Measurements from ENCODE around the gene PSG3. TPM values are rescaled to one million over a fixed set of nuclear protein-coding genes. Genes with fewer than 3 reads are reported as not detected.
A peak's percentile ranks its signal among the peaks of the same experiment; 100 is the strongest.
"Not testable (repeated sequence)": the region's sequence is repeated elsewhere in the genome, so short reads cannot be mapped to it uniquely, and the experiment has no call there.

PSG3 gene
- total RNA-seq, 5 donors from 2014 or later (not counting 1 experiment from before 2014, with no cell fraction given): not detected

GRCh38 chr19:42710986-42711385 lies 29.3 kb downstream of the PSG3 start:
- H3K4me3 Mint-ChIP-seq; POLR2A ChIA-PET; H3K4me3 ChIP-seq (ENCODE audit: control insufficient read depth in 1 of 2, extremely low read depth in 1 of 2, low read length in 1 of 2); CTCF ChIA-PET; H3K36me3 ChIP-seq (ENCODE audit: control insufficient read depth in 2 of 2, extremely low read depth in 1 of 2, insufficient read depth in 1 of 2, low read length in 1 of 2); H3K27ac ChIP-seq (ENCODE audit: low read length); DNase-seq; H3K4me1 Mint-ChIP-seq; H3K9me3 ChIP-seq; ATAC-seq (replicated peaks in 1 of 4); H3K4me1 ChIP-seq (ENCODE audit: control insufficient read depth in 1 of 2, extremely low read depth in 1 of 2, insufficient read depth in 2 of 2, low read length in 2 of 2); H3K36me3 Mint-ChIP-seq; H3K27ac Mint-ChIP-seq; H3K27me3 ChIP-seq (replicated peaks in 1 of 2; ENCODE audit: control insufficient read depth in 2 of 2, extremely low read depth in 1 of 2, insufficient read depth in 2 of 2, low read length in 1 of 2): not testable (repeated sequence)
- Mint-ChIP-seq H3K9me3 (peaks cover 1 to 27% (median 3%) of the 10 kb centered on the region in 3 donors), H3K27me3 (peaks cover 32 to 52% of the 10 kb centered on the region in 2 donors)
- no CpG with 5 or more reads among the region's 1 CpG for WGBS (ENCODE audit: insufficient coverage)

GRCh38 chr19:42697884-42698283 lies 42.4 kb downstream of the PSG3 start:
- Mint-ChIP-seq H3K9me3 (peaks cover 0 to 2% (median 0%) of the 10 kb centered on the region in 3 donors), H3K4me3 (no peak overlapping the region), H3K36me3 (no peaks in the 10 kb centered on the region), H3K4me1 (no peaks in the 10 kb centered on the region), H3K27ac (no peak overlapping the region), H3K27me3 (peaks cover 48 to 53% of the 10 kb centered on the region in 2 donors)
- Histone ChIP-seq H3K9me3 (no peaks in the 10 kb centered on the region), H3K4me3 (ENCODE audit: control insufficient read depth in 1 of 2, extremely low read depth in 1 of 2, low read length in 1 of 2) (no peak overlapping the region), H3K27ac (ENCODE audit: low read length) (no peak overlapping the region), H3K27me3 (replicated peaks in 1 of 2; ENCODE audit: control insufficient read depth in 2 of 2, extremely low read depth in 1 of 2, insufficient read depth in 2 of 2, low read length in 1 of 2) (peaks cover 4 to 13% of the 10 kb centered on the region in 2 experiments), H3K4me1 (ENCODE audit: control insufficient read depth in 1 of 2, extremely low read depth in 1 of 2, insufficient read depth in 2 of 2, low read length in 2 of 2) (no peaks in the 10 kb centered on the region), H3K36me3 (ENCODE audit: control insufficient read depth in 2 of 2, extremely low read depth in 1 of 2, insufficient read depth in 1 of 2, low read length in 1 of 2) (no peaks in the 10 kb centered on the region)
- ChIA-PET POLR2A (no interaction called here), CTCF (no interaction called here)
- 25% methylated on average over 7 of the region's 22 CpGs for WGBS (ENCODE audit: insufficient coverage)
- ATAC-seq (replicated peaks in 1 of 4) (no peak), DNase-seq (no peak)

- Mint-ChIP-seq H3K4me3 (no peak overlapping the region), H3K36me3 (no peaks in the 10 kb centered on the region), H3K9me3 (peaks cover 0 to 3% (median 2%) of the 10 kb centered on the region in 3 donors), H3K27me3 (peaks cover 58 to 65% of the 10 kb centered on the region in 2 donors), H3K27ac (no peak overlapping the region), H3K4me1 (no peaks in the 10 kb centered on the region)
- no peaks in the 10 kb centered on the region for H3K36me3 ChIP-seq (ENCODE audit: control insufficient read depth in 2 of 2, extremely low read depth in 1 of 2, insufficient read depth in 1 of 2, low read length in 1 of 2)
- no peaks in the 10 kb centered on the region for H3K9me3 ChIP-seq
- H3K27ac ChIP-seq (ENCODE audit: low read length): no peak overlapping the region
- no peaks in the 10 kb centered on the region for H3K4me1 ChIP-seq (ENCODE audit: control insufficient read depth in 1 of 2, extremely low read depth in 1 of 2, insufficient read depth in 2 of 2, low read length in 2 of 2)
- 81% methylated on average over 3 of the region's 12 CpGs for WGBS (ENCODE audit: insufficient coverage)
- ChIA-PET POLR2A (no interaction called here), CTCF (no interaction called here)
- DNase-seq (no peak), ATAC-seq (replicated peaks in 1 of 4) (no peak)
- peaks cover 7 to 18% of the 10 kb centered on the region in 2 experiments for H3K27me3 ChIP-seq (replicated peaks in 1 of 2; ENCODE audit: control insufficient read depth in 2 of 2, extremely low read depth in 1 of 2, insufficient read depth in 2 of 2, low read length in 1 of 2)
- H3K4me3 ChIP-seq (ENCODE audit: control insufficient read depth in 1 of 2, extremely low read depth in 1 of 2, low read length in 1 of 2): no peak overlapping the region
Observed at GRCh38 chr19:42695811-42696503, 44.3 kb downstream of the PSG3 start.

GRCh38 chr19:42693760-42694350 lies 46.4 kb downstream of the PSG3 start:
- H3K4me3 ChIP-seq (ENCODE audit: control insufficient read depth in 1 of 2, extremely low read depth in 1 of 2, low read length in 1 of 2): no peak overlapping the region
- CTCF ChIA-PET: no interaction called here
- Mint-ChIP-seq H3K4me3 (no peak overlapping the region), H3K27me3 (peaks cover 53 to 62% of the 10 kb centered on the region in 2 donors), H3K36me3 (no peaks in the 10 kb centered on the region), H3K9me3 (peaks cover 0 to 3% (median 2%) of the 10 kb centered on the region in 3 donors), H3K4me1 (no peaks in the 10 kb centered on the region), H3K27ac (no peak overlapping the region)
- ATAC-seq (replicated peaks in 1 of 4) (no peak), DNase-seq (no peak)
- H3K9me3 ChIP-seq: no peaks in the 10 kb centered on the region
- H3K27me3 ChIP-seq (replicated peaks in 1 of 2; ENCODE audit: control insufficient read depth in 2 of 2, extremely low read depth in 1 of 2, insufficient read depth in 2 of 2, low read length in 1 of 2): peaks cover 7 to 18% of the 10 kb centered on the region in 2 experiments
- no peaks in the 10 kb centered on the region for H3K4me1 ChIP-seq (ENCODE audit: control insufficient read depth in 1 of 2, extremely low read depth in 1 of 2, insufficient read depth in 2 of 2, low read length in 2 of 2)
- POLR2A ChIA-PET: no interaction called here
- H3K36me3 ChIP-seq (ENCODE audit: control insufficient read depth in 2 of 2, extremely low read depth in 1 of 2, insufficient read depth in 1 of 2, low read length in 1 of 2): no peaks in the 10 kb centered on the region
- no CpG with 5 or more reads among the region's 5 CpGs for WGBS (ENCODE audit: insufficient coverage)
- H3K27ac ChIP-seq (ENCODE audit: low read length): no peak overlapping the region

- ChIA-PET POLR2A (no interaction called here), CTCF (interaction anchor here in 1 of 2 donors (0.6 kb wide), 1 partner anchor 51 kb away, joined by 3 read pairs; no protein-coding TSS in a partner anchor)
- Histone ChIP-seq H3K27me3 (replicated peaks in 1 of 2; ENCODE audit: control insufficient read depth in 2 of 2, extremely low read depth in 1 of 2, insufficient read depth in 2 of 2, low read length in 1 of 2) (no peaks in the 10 kb centered on the region), H3K27ac (ENCODE audit: low read length) (no peak overlapping the region), H3K36me3 (ENCODE audit: control insufficient read depth in 2 of 2, extremely low read depth in 1 of 2, insufficient read depth in 1 of 2, low read length in 1 of 2) (no peaks in the 10 kb centered on the region), H3K9me3 (no peaks in the 10 kb centered on the region), H3K4me1 (ENCODE audit: control insufficient read depth in 1 of 2, extremely low read depth in 1 of 2, insufficient read depth in 2 of 2, low read length in 2 of 2) (no peaks in the 10 kb centered on the region), H3K4me3 (ENCODE audit: control insufficient read depth in 1 of 2, extremely low read depth in 1 of 2, low read length in 1 of 2) (no peak overlapping the region)
- DNase-seq (peak in 1 of 35 experiments; percentile 44), ATAC-seq (replicated peaks in 1 of 4) (no peak)
- no peak overlapping the region for H3K4me3 Mint-ChIP-seq
- WGBS (ENCODE audit: insufficient coverage): no CpG with 5 or more reads among the region's 2 CpGs
- peaks cover 0 to 12% of the 10 kb centered on the region in 2 donors for H3K27me3 Mint-ChIP-seq
- H3K4me1 Mint-ChIP-seq: no peaks in the 10 kb centered on the region
- H3K36me3 Mint-ChIP-seq: no peaks in the 10 kb centered on the region
- no peak overlapping the region for H3K27ac Mint-ChIP-seq
- H3K9me3 Mint-ChIP-seq: peaks cover 17 to 49% (median 26%) of the 10 kb centered on the region in 3 donors
Observed at GRCh38 chr19:42683917-42684513, 56.3 kb downstream of the PSG3 start.

GRCh38 chr19:42676326-42676725 lies 64.0 kb downstream of the PSG3 start:
- ATAC-seq (replicated peaks in 1 of 4); H3K27me3 Mint-ChIP-seq; DNase-seq; H3K36me3 Mint-ChIP-seq; H3K4me1 Mint-ChIP-seq; POLR2A ChIA-PET; CTCF ChIA-PET; H3K27ac ChIP-seq (ENCODE audit: low read length); H3K4me3 ChIP-seq (ENCODE audit: control insufficient read depth in 1 of 2, extremely low read depth in 1 of 2, low read length in 1 of 2); H3K27me3 ChIP-seq (replicated peaks in 1 of 2; ENCODE audit: control insufficient read depth in 2 of 2, extremely low read depth in 1 of 2, insufficient read depth in 2 of 2, low read length in 1 of 2); H3K4me1 ChIP-seq (ENCODE audit: control insufficient read depth in 1 of 2, extremely low read depth in 1 of 2, insufficient read depth in 2 of 2, low read length in 2 of 2); H3K4me3 Mint-ChIP-seq; H3K36me3 ChIP-seq (ENCODE audit: control insufficient read depth in 2 of 2, extremely low read depth in 1 of 2, insufficient read depth in 1 of 2, low read length in 1 of 2); H3K9me3 ChIP-seq; H3K27ac Mint-ChIP-seq: not testable (repeated sequence)
- 100% methylated on average over 1 of the region's 27 CpGs for WGBS (ENCODE audit: insufficient coverage)
- H3K9me3 Mint-ChIP-seq: peaks cover 5 to 25% (median 18%) of the 10 kb centered on the region in 3 donors

Data from T-cell (primary cell).